HepG2 (cell line): ENCODE measurements around the gene ZNF189. TPM values are rescaled to one million over a fixed set of nuclear protein-coding genes. Genes with fewer than 3 reads are reported as not detected.

Experiments
- ATRX ChIP-seq: sonication (generic); formaldehyde crosslinking; IDR thresholded peaks from 2 replicates; pipeline ENCODE4 v1.4.0; 2020; ENCODE audit warnings: missing genetic modification reagents, borderline replicate concordance
- EZH2 ChIP-seq: conservative IDR thresholded peaks from 2 replicates; pipeline ENCODE4 v1.6.1; 2012; ENCODE audit warnings: mild to moderate bottlenecking, low read depth, low read length, moderate library complexity
- FOXJ3 ChIP-seq: sonication (generic); formaldehyde crosslinking; IDR thresholded peaks from 2 replicates; pipeline ENCODE4 v1.4.0; 2020; ENCODE audit warnings: missing genetic modification reagents, mild to moderate bottlenecking, borderline replicate concordance
- FOXO1 ChIP-seq: sonication (generic); formaldehyde crosslinking; IDR thresholded peaks from 2 replicates; pipeline ENCODE4 v1.4.0; 2020; ENCODE audit warnings: missing genetic modification reagents
- PAF1 ChIP-seq: IDR thresholded peaks from 2 replicates; pipeline ENCODE4 v1.6.1; 2016; ENCODE audit warnings: missing genetic modification reagents, missing compliant biosample characterization
- POGK ChIP-seq: sonication (generic); formaldehyde crosslinking; conservative IDR thresholded peaks from 2 replicates; pipeline ENCODE4 v1.8.0; 2022; ENCODE audit warnings: mild to moderate bottlenecking, moderate library complexity, missing genetic modification reagents
- RCOR2 ChIP-seq: IDR thresholded peaks from 2 replicates; pipeline ENCODE4 v1.6.1; 2016; ENCODE audit warnings: missing biosample characterization, missing genetic modification reagents
- ZBTB3 ChIP-seq: sonication (generic); formaldehyde crosslinking; IDR thresholded peaks from 2 replicates; pipeline ENCODE4 v1.4.0; 2020; ENCODE audit warnings: low read depth, mild to moderate bottlenecking, moderate library complexity, missing genetic modification reagents, borderline replicate concordance
- ZBTB38 ChIP-seq: sonication (generic); formaldehyde crosslinking; IDR thresholded peaks from 2 replicates; pipeline ENCODE4 v1.5.1; 2020; ENCODE audit warnings: mild to moderate bottlenecking, missing genetic modification reagents
- ZNF138 ChIP-seq: sonication (generic); formaldehyde crosslinking; IDR thresholded peaks from 2 replicates; pipeline ENCODE4 v1.5.0; 2020; ENCODE audit warnings: mild to moderate bottlenecking, low read depth, missing genetic modification reagents
- ZNF142 ChIP-seq: sonication (generic); formaldehyde crosslinking; IDR thresholded peaks from 2 replicates; pipeline ENCODE4 v1.4.0; 2020; ENCODE audit warnings: missing genetic modification reagents
- ZNF432 ChIP-seq: sonication (generic); formaldehyde crosslinking; IDR thresholded peaks from 2 replicates; pipeline ENCODE4 v1.5.0; 2020; ENCODE audit warnings: missing genetic modification reagents, mild to moderate bottlenecking, borderline replicate concordance
- ZSCAN22 ChIP-seq: sonication (generic); formaldehyde crosslinking; IDR thresholded peaks from 2 replicates; pipeline ENCODE4 v1.4.0; 2020; ENCODE audit warnings: mild to moderate bottlenecking, missing genetic modification reagents
- polyA plus RNA-seq, 8 experiments: library from polyadenylated mRNA; depleted of rRNA in 3 of 8; stranded (reverse) in 7 of 8; unstranded in 1 of 8; fragments of >200 nt; fragmentation: Illumina TruSeq in 4 of 8; extraction: Trizol in 4 of 8; gene quantifications; 2 replicates each; pipeline versions ENCODE4 v1.2.1 to v1.2.3, GENCODE V29; 2011 to 2016; ENCODE audit warnings: low read depth in 4 of 8, missing spikeins in 1 of 8, mixed read lengths in 1 of 8; ENCODE audit not compliant: insufficient read depth in 1 of 8
- total RNA-seq, 5 experiments: library from RNA; depleted of rRNA; stranded (reverse); fragments of >200 nt; fragmentation: Illumina TruSeq; extraction: Trizol; gene quantifications; 2 replicates each; pipeline ENCODE4 v1.2.3, GENCODE V29; 2016; ENCODE audit warnings: low read depth in 1 of 5
- TF ChIP-seq, protein P1 (sequence below): sonication (generic); formaldehyde crosslinking; IDR thresholded peaks from 2 replicates; pipeline ENCODE4 v1.4.0; 2020; ENCODE audit warnings: missing genetic modification reagents
- TF ChIP-seq, protein P2 (sequence below): sonication (generic); formaldehyde crosslinking; IDR thresholded peaks from 2 replicates; pipeline ENCODE4 v1.4.0; 2020; ENCODE audit warnings: low read depth, mild to moderate bottlenecking, missing genetic modification reagents
- TF ChIP-seq, protein P3 (sequence below): sonication (generic); formaldehyde crosslinking; IDR thresholded peaks from 2 replicates; pipeline ENCODE4 v1.4.0; 2020; ENCODE audit warnings: mild to moderate bottlenecking, missing genetic modification reagents

The ZNF189 gene
- total and polyA plus RNA-seq, 2 of the 13 experiments (the other 11 are each of a cell fraction or from before 2014, with no cell fraction given), result 8.4 to 50.0 TPM

GRCh38 chr9:101445353-101446029 is 46.8 kb downstream of the ZNF189 start (continued):
- TF ChIP-seq, protein P1, sequence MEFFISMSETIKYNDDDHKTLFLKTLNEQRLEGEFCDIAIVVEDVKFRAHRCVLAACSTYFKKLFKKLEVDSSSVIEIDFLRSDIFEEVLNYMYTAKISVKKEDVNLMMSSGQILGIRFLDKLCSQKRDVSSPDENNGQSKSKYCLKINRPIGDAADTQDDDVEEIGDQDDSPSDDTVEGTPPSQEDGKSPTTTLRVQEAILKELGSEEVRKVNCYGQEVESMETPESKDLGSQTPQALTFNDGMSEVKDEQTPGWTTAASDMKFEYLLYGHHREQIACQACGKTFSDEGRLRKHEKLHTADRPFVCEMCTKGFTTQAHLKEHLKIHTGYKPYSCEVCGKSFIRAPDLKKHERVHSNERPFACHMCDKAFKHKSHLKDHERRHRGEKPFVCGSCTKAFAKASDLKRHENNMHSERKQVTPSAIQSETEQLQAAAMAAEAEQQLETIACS (CRISPR knock-in tag), result no peak
- TF ChIP-seq EZH2 (no peak), POGK (CRISPR knock-in tag) (no peak; the same call in 1 of the 2 replicates), ATRX (CRISPR knock-in tag) (no peak), ZNF432 (CRISPR knock-in tag) (no peak), ZSCAN22 (CRISPR knock-in tag) (no peak), ZBTB3 (CRISPR knock-in tag) (no peak), RCOR2 (CRISPR knock-in tag) (peak; percentile 82), ZNF138 (CRISPR knock-in tag) (no peak), FOXO1 (CRISPR knock-in tag) (peak; percentile 52; the same call in 1 of the 2 replicates), ZNF142 (no peak), ZBTB38 (CRISPR knock-in tag) (no peak), FOXJ3 (CRISPR knock-in tag) (peak; percentile 63; the same call in 1 of the 2 replicates), PAF1 (CRISPR knock-in tag) (no peak)
- TF ChIP-seq, protein P2, sequence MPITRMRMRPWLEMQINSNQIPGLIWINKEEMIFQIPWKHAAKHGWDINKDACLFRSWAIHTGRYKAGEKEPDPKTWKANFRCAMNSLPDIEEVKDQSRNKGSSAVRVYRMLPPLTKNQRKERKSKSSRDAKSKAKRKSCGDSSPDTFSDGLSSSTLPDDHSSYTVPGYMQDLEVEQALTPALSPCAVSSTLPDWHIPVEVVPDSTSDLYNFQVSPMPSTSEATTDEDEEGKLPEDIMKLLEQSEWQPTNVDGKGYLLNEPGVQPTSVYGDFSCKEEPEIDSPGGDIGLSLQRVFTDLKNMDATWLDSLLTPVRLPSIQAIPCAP (CRISPR knock-in tag), result 0 out of 2 replicates have a peak, but pooled peaks have one; percentile 39
- TF ChIP-seq, protein P3, sequence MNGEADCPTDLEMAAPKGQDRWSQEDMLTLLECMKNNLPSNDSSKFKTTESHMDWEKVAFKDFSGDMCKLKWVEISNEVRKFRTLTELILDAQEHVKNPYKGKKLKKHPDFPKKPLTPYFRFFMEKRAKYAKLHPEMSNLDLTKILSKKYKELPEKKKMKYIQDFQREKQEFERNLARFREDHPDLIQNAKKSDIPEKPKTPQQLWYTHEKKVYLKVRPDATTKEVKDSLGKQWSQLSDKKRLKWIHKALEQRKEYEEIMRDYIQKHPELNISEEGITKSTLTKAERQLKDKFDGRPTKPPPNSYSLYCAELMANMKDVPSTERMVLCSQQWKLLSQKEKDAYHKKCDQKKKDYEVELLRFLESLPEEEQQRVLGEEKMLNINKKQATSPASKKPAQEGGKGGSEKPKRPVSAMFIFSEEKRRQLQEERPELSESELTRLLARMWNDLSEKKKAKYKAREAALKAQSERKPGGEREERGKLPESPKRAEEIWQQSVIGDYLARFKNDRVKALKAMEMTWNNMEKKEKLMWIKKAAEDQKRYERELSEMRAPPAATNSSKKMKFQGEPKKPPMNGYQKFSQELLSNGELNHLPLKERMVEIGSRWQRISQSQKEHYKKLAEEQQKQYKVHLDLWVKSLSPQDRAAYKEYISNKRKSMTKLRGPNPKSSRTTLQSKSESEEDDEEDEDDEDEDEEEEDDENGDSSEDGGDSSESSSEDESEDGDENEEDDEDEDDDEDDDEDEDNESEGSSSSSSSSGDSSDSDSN, result no peak
